ENCODE measurements around the gene PKD2L1. TPM values are rescaled to one million over a fixed set of nuclear protein-coding genes. Genes with fewer than 3 reads are reported as not detected.

Gene PKD2L1
- total RNA-seq, 1 donor from 2014 or later: not detected

- intact Hi-C loops (cut with DNase I): loop anchor here (10.0 kb wide), 1 partner anchor 395 kb away; no protein-coding TSS in a partner anchor
- no peak for DNase-seq
- ATAC-seq (ENCODE audit: poor library complexity): no peak
These were observed 90.2 kb downstream of the PKD2L1 start for GRCh38 chr10:100239851-100240250.

GRCh38 chr10:100238429-100238828 lies 91.6 kb downstream of the PKD2L1 start:
- intact Hi-C loops (cut with DNase I): loop anchor here (10.0 kb wide), 1 partner anchor 394 kb away; no protein-coding TSS in a partner anchor
- no peak for DNase-seq
- no peak for ATAC-seq (ENCODE audit: poor library complexity)

Other genes with a start within 250 kb of the PKD2L1 start
- not detected for gene CPN1, start 248.4 kb downstream of the PKD2L1 start, total RNA-seq
- gene ERLIN1, start 144.2 kb downstream of the PKD2L1 start, total RNA-seq: 6.9 TPM
- 9.3 TPM for gene CHUK, start 100.6 kb downstream of the PKD2L1 start, total RNA-seq
- 13.0 TPM for gene CWF19L1, start 62.6 kb downstream of the PKD2L1 start, total RNA-seq
- gene BLOC1S2, start 43.5 kb downstream of the PKD2L1 start, total RNA-seq: 15.9 TPM
- 21.2 TPM for gene SCD, start 17.0 kb upstream of the PKD2L1 start, total RNA-seq
- not detected for gene WNT8B, start 132.8 kb upstream of the PKD2L1 start, total RNA-seq
- gene SEC31B, start 189.6 kb upstream of the PKD2L1 start, total RNA-seq: 7.9 TPM
- gene NDUFB8, start 199.6 kb upstream of the PKD2L1 start, total RNA-seq: 431 TPM
- gene HIF1AN, start 205.7 kb upstream of the PKD2L1 start, total RNA-seq: 43.0 TPM

Measured in Right ventricle myocardium superior (tissue), 1 donor.